ENCODE data around the gene ACBD6.
"Not testable (repeated sequence)": the region's sequence is repeated elsewhere in the genome, so short reads cannot be mapped to it uniquely, and the experiment has no call there.

Gene ACBD6

DNA sequence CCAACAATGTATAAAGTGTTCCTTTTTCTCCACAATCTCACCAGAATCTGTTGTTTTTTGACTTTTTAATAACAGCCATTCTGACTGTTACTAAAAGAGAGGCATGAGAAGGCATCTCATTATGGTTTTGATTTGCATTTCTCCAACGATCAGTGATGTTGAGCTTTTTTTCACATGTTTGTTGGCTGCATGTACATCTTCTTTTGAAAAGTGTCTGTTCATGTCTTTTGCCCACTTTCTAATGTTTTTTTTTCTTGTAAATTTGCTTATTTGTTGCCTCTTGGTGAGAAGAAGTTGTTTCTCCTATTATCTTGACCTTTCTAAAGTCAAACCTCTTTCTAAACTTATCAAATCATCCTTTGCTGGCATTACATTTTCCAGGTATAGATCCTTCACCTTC, 80.8 kb downstream of the ACBD6 start:
- TF ChIP-seq, protein P1, sequence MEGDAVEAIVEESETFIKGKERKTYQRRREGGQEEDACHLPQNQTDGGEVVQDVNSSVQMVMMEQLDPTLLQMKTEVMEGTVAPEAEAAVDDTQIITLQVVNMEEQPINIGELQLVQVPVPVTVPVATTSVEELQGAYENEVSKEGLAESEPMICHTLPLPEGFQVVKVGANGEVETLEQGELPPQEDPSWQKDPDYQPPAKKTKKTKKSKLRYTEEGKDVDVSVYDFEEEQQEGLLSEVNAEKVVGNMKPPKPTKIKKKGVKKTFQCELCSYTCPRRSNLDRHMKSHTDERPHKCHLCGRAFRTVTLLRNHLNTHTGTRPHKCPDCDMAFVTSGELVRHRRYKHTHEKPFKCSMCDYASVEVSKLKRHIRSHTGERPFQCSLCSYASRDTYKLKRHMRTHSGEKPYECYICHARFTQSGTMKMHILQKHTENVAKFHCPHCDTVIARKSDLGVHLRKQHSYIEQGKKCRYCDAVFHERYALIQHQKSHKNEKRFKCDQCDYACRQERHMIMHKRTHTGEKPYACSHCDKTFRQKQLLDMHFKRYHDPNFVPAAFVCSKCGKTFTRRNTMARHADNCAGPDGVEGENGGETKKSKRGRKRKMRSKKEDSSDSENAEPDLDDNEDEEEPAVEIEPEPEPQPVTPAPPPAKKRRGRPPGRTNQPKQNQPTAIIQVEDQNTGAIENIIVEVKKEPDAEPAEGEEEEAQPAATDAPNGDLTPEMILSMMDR (IDR thresholded peaks at IDR 0.05; ENCODE audit: poor library complexity, severe bottlenecking) = no peak
- no peak for ATAC-seq (ENCODE audit: low read depth)
- DNase-seq (ENCODE audit: low spot score) = no peak
- H3K4me1 ChIP-seq (ENCODE audit: insufficient read depth, poor library complexity, severe bottlenecking) = no peaks in the 10 kb centered on the region
- H3K36me3 ChIP-seq (ENCODE audit: low read depth) = no peaks in the 10 kb centered on the region
- H3K27me3 ChIP-seq (ENCODE audit: insufficient read depth, poor library complexity, severe bottlenecking) = no peaks in the 10 kb centered on the region
- no peak overlapping the region for H3K27ac ChIP-seq (ENCODE audit: poor library complexity, severe bottlenecking)
- H3K4me3 ChIP-seq (ENCODE audit: severe bottlenecking) = no peak overlapping the region
- H3K9me3 ChIP-seq (ENCODE audit: severe bottlenecking) = no peaks in the 10 kb centered on the region

DNA sequence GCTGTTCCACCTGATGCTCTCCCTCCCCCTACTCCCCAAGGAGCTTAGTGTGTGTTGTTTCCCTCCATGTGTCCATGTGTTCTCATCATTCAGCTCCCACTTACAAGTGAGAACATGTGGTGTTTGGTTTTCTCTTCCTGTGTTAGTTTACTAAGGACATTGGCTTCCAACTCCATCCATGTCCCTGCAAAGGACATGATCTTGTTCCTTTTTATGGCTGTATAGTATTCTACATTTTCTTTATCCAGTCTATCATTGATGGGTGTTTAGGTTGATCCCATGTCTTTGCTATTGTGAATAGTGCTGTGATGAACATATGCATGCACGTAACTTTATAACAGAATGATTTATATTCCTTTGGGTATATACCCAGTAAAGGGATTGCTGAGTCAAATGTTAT, 81.2 kb downstream of the ACBD6 start:
- H3K27me3 ChIP-seq (ENCODE audit: insufficient read depth, poor library complexity, severe bottlenecking); H3K4me3 ChIP-seq (ENCODE audit: severe bottlenecking): not testable (repeated sequence)

DNA sequence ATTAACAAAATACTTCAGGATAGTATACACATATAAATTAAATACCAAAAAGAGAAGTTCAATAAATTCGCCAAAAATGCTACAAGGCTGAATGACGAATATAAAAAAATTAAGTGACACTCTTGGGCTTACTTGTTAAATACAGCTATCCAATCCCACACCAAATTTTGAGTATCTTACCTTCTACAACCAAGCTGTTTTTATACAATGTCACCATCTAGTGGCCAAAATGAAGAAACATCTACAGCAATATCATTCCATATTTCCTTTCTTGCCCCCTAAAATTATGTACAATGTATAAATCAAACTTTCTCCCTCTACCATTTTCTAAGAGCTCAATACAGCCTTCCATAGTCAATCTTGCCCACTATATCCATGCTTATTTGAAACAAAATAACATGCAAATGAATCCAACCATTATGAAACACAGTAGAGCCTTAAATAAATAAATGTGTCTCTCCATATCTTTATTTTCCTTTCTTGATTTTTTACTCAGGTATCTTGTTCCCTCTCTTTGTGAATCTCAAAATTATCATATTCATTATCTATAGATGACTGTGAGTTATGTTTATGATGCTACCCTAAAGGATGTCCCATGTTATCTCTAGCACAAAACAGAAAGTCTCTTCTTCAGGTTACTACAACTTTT, 86.3 kb downstream of the ACBD6 start:
- H3K4me3 ChIP-seq (ENCODE audit: severe bottlenecking) = no peak overlapping the region
- TF ChIP-seq, protein P1 (IDR thresholded peaks at IDR 0.05; ENCODE audit: poor library complexity, severe bottlenecking) = peak; percentile 81
- H3K4me1 ChIP-seq (ENCODE audit: insufficient read depth, poor library complexity, severe bottlenecking) = no peaks in the 10 kb centered on the region
- no peaks in the 10 kb centered on the region for H3K9me3 ChIP-seq (ENCODE audit: severe bottlenecking)
- H3K36me3 ChIP-seq (ENCODE audit: low read depth) = peaks cover 18% of the 10 kb centered on the region
- no peak overlapping the region for H3K27ac ChIP-seq (ENCODE audit: poor library complexity, severe bottlenecking)
- no peaks in the 10 kb centered on the region for H3K27me3 ChIP-seq (ENCODE audit: insufficient read depth, poor library complexity, severe bottlenecking)
- ATAC-seq (ENCODE audit: low read depth) (0 out of 3 replicates have a peak, but pooled peaks have one; percentile 46), DNase-seq (ENCODE audit: low spot score) (no peak)

More for the DNA sequence above, 81.2 kb downstream of the ACBD6 start:
- not testable (repeated sequence) for H3K9me3 ChIP-seq (ENCODE audit: severe bottlenecking); H3K4me1 ChIP-seq (ENCODE audit: insufficient read depth, poor library complexity, severe bottlenecking); H3K36me3 ChIP-seq (ENCODE audit: low read depth); ATAC-seq (ENCODE audit: low read depth); H3K27ac ChIP-seq (ENCODE audit: poor library complexity, severe bottlenecking); DNase-seq (ENCODE audit: low spot score)

DNA sequence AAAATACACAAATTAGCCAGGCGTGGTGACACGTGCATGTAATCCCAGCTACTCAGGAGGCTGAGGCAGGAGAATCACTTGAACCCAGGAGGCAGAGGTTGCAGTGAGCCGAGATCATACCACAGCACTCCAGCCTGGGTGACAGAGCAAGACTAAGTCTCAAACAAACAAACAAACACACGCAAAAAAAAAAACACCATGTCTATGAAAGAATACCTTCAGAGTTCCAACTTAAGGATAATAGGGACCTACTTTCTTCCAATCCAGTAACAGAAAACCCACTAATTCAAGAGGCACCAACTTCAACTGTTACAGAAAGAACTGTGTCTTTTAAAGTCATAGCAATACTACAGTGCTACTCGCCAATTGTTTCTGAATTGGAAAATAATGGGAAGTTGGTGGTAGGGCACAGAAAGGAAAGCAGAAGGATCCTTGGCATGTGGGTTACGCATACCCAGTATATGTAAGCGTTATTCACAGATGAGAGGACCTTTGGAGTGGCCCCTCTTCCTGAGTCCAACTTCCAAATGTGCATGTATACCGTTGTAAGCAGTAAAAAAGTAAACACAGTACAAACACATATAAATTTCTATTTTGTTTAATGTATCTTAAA, 87.0 kb downstream of the ACBD6 start:
- Histone ChIP-seq H3K36me3 (ENCODE audit: low read depth) (peaks cover 21% of the 10 kb centered on the region), H3K4me1 (ENCODE audit: insufficient read depth, poor library complexity, severe bottlenecking) (no peaks in the 10 kb centered on the region), H3K27ac (ENCODE audit: poor library complexity, severe bottlenecking) (no peak overlapping the region), H3K27me3 (ENCODE audit: insufficient read depth, poor library complexity, severe bottlenecking) (no peaks in the 10 kb centered on the region), H3K4me3 (ENCODE audit: severe bottlenecking) (no peak overlapping the region), H3K9me3 (ENCODE audit: severe bottlenecking) (no peaks in the 10 kb centered on the region)
- ATAC-seq (ENCODE audit: low read depth) (no peak), DNase-seq (ENCODE audit: low spot score) (no peak)
- TF ChIP-seq, protein P1 (IDR thresholded peaks at IDR 0.05; ENCODE audit: poor library complexity, severe bottlenecking) = no peak

- H3K27ac ChIP-seq (ENCODE audit: poor library complexity, severe bottlenecking) = no peak overlapping the region
- ATAC-seq (ENCODE audit: low read depth) (no peak), DNase-seq (ENCODE audit: low spot score) (no peak)
- no peaks in the 10 kb centered on the region for H3K27me3 ChIP-seq (ENCODE audit: insufficient read depth, poor library complexity, severe bottlenecking)
- H3K36me3 ChIP-seq (ENCODE audit: low read depth) = peaks cover 36% of the 10 kb centered on the region
- no peak overlapping the region for H3K4me3 ChIP-seq (ENCODE audit: severe bottlenecking)
- H3K4me1 ChIP-seq (ENCODE audit: insufficient read depth, poor library complexity, severe bottlenecking) = no peaks in the 10 kb centered on the region
- TF ChIP-seq, protein P1 (IDR thresholded peaks at IDR 0.05; ENCODE audit: poor library complexity, severe bottlenecking) = no peak
- no peaks in the 10 kb centered on the region for H3K9me3 ChIP-seq (ENCODE audit: severe bottlenecking)
Observed at GRCh38 chr1:180412583-180412982, 89.8 kb downstream of the ACBD6 start.

DNA sequence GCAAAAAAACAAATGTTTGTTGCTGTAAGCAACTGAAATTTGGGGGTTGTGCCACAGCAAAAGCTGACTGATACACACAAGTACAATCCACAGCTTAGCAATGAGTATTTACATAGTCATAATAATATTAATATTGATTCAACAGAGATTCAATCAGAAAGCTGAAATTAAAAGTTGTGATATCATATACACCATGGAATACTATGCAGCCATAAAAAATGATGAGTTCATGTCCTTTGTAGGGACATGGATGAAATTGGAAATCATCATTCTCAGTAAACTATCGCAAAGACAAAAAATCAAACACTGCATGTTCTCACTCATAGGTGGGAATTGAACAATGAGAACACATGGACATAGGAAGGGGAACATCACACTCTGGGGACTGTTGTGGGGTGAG, 94.2 kb downstream of the ACBD6 start:
- H3K4me1 ChIP-seq (ENCODE audit: insufficient read depth, poor library complexity, severe bottlenecking); H3K27me3 ChIP-seq (ENCODE audit: insufficient read depth, poor library complexity, severe bottlenecking); DNase-seq (ENCODE audit: low spot score); H3K4me3 ChIP-seq (ENCODE audit: severe bottlenecking); H3K9me3 ChIP-seq (ENCODE audit: severe bottlenecking); ATAC-seq (ENCODE audit: low read depth); H3K27ac ChIP-seq (ENCODE audit: poor library complexity, severe bottlenecking): not testable (repeated sequence)
- H3K36me3 ChIP-seq (ENCODE audit: low read depth) = peaks cover 34% of the 10 kb centered on the region

Data from RWPE2 (cell line).